ENCODE data around the gene USP44. TPM values are rescaled to one million over a fixed set of nuclear protein-coding genes. Genes with fewer than 3 reads are reported as not detected.
A peak's percentile ranks its signal among the peaks of the same experiment; 100 is the strongest.

Gene USP44
- total and polyA plus RNA-seq, 2 experiments from 2014 or later, result 235 to 248 TPM

DNA sequence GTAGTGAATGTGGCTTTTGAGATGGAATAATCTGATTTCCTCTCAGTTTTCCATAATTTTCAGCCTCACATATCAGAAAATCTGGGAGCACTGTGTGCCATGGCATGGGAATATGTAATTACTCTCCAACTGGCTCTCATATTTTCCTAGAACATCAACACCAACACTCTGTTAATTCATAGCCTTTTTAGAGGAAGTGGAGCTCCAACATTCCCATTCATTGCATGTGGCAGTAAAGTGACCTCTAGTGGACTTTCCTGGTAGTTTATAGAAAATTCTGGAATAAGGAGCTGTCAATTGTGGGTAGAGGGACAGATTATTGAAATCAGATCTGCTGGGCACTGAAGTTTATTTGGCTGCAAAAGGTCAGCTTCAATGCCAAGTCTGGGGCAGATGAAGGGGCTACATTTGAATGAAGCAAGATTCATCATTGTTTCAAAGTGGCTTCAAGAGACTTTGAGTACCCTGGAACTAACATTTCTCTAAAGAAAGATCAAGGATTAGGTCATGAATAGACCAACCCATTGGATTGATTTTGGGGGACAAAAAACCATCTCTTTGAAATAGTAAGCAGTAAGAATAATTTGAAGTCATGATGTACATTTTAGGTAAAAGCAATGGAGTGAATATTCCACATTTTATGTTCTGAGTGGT, 23.6 kb upstream of the USP44 start:
- no peaks in the 10 kb centered on the region for H3K9me3 Mint-ChIP-seq
- H3K27ac ChIP-seq (ENCODE audit: low read depth), result peak overlapping the region; percentile 97
- peaks cover 45% of the 10 kb centered on the region for H3K4me1 Mint-ChIP-seq
- H3F3A ChIP-seq (replicated peaks; ENCODE audit: low read depth), result peaks cover 7% of the 10 kb centered on the region; the same call in 1 of the 2 replicates
- peaks cover 20% of the 10 kb centered on the region for H3K4me1 ChIP-seq (ENCODE audit: insufficient read depth)
- ATAC-seq (peak; percentile 48), DNase-seq (ENCODE audit: low spot score) (peak; percentile 79)
- H3K27me3 ChIP-seq (ENCODE audit: insufficient read depth), result no peaks in the 10 kb centered on the region
- H3K36me3 Mint-ChIP-seq (ENCODE audit: low read depth), result peaks cover 3% of the 10 kb centered on the region; the same call in 1 of the 3 replicates
- peaks cover 2% of the 10 kb centered on the region for H3K27me3 Mint-ChIP-seq (ENCODE audit: insufficient read depth, low read depth, poor library complexity)
- peak overlapping the region; percentile 40 for H3K4me3 ChIP-seq
- no peaks in the 10 kb centered on the region for H3K36me3 ChIP-seq (ENCODE audit: insufficient read depth)
- no peaks in the 10 kb centered on the region for H4K20me1 ChIP-seq (replicated peaks; ENCODE audit: insufficient read depth)
- no peak overlapping the region for H2AFZ ChIP-seq
- H3K27ac Mint-ChIP-seq, result peak overlapping the region; percentile 97
- peak overlapping the region; percentile 71 for H3K4me2 ChIP-seq
- peak overlapping the region; percentile 66 for H3K4me3 Mint-ChIP-seq
- no peaks in the 10 kb centered on the region for H3K9me2 ChIP-seq (ENCODE audit: insufficient read depth)
- TF ChIP-seq, protein P1, sequence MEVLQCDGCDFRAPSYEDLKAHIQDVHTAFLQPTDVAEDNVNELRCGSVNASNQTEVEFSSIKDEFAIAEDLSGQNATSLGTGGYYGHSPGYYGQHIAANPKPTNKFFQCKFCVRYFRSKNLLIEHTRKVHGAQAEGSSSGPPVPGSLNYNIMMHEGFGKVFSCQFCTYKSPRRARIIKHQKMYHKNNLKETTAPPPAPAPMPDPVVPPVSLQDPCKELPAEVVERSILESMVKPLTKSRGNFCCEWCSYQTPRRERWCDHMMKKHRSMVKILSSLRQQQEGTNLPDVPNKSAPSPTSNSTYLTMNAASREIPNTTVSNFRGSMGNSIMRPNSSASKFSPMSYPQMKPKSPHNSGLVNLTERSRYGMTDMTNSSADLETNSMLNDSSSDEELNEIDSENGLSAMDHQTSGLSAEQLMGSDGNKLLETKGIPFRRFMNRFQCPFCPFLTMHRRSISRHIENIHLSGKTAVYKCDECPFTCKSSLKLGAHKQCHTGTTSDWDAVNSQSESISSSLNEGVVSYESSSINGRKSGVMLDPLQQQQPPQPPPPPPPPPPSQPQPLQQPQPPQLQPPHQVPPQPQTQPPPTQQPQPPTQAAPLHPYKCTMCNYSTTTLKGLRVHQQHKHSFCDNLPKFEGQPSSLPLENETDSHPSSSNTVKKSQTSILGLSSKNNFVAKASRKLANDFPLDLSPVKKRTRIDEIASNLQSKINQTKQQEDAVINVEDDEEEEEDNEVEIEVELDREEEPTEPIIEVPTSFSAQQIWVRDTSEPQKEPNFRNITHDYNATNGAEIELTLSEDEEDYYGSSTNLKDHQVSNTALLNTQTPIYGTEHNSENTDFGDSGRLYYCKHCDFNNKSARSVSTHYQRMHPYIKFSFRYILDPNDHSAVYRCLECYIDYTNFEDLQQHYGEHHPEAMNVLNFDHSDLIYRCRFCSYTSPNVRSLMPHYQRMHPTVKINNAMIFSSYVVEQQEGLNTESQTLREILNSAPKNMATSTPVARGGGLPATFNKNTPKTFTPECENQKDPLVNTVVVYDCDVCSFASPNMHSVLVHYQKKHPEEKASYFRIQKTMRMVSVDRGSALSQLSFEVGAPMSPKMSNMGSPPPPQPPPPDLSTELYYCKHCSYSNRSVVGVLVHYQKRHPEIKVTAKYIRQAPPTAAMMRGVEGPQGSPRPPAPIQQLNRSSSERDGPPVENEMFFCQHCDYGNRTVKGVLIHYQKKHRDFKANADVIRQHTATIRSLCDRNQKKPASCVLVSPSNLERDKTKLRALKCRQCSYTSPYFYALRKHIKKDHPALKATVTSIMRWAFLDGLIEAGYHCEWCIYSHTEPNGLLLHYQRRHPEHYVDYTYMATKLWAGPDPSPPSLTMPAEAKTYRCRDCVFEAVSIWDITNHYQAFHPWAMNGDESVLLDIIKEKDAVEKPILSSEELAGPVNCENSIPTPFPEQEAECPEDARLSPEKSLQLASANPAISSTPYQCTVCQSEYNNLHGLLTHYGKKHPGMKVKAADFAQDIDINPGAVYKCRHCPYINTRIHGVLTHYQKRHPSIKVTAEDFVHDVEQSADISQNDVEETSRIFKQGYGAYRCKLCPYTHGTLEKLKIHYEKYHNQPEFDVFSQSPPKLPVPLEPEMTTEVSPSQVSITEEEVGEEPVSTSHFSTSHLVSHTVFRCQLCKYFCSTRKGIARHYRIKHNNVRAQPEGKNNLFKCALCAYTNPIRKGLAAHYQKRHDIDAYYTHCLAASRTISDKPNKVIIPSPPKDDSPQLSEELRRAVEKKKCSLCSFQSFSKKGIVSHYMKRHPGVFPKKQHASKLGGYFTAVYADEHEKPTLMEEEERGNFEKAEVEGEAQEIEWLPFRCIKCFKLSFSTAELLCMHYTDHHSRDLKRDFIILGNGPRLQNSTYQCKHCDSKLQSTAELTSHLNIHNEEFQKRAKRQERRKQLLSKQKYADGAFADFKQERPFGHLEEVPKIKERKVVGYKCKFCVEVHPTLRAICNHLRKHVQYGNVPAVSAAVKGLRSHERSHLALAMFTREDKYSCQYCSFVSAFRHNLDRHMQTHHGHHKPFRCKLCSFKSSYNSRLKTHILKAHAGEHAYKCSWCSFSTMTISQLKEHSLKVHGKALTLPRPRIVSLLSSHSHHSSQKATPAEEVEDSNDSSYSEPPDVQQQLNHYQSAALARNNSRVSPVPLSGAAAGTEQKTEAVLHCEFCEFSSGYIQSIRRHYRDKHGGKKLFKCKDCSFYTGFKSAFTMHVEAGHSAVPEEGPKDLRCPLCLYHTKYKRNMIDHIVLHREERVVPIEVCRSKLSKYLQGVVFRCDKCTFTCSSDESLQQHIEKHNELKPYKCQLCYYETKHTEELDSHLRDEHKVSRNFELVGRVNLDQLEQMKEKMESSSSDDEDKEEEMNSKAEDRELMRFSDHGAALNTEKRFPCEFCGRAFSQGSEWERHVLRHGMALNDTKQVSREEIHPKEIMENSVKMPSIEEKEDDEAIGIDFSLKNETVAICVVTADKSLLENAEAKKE (CRISPR knock-in tag; IDR thresholded peaks at IDR 0.05), result no peak; the same call in 1 of the 2 replicates
- TF ChIP-seq, protein P2, sequence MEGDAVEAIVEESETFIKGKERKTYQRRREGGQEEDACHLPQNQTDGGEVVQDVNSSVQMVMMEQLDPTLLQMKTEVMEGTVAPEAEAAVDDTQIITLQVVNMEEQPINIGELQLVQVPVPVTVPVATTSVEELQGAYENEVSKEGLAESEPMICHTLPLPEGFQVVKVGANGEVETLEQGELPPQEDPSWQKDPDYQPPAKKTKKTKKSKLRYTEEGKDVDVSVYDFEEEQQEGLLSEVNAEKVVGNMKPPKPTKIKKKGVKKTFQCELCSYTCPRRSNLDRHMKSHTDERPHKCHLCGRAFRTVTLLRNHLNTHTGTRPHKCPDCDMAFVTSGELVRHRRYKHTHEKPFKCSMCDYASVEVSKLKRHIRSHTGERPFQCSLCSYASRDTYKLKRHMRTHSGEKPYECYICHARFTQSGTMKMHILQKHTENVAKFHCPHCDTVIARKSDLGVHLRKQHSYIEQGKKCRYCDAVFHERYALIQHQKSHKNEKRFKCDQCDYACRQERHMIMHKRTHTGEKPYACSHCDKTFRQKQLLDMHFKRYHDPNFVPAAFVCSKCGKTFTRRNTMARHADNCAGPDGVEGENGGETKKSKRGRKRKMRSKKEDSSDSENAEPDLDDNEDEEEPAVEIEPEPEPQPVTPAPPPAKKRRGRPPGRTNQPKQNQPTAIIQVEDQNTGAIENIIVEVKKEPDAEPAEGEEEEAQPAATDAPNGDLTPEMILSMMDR (conservative IDR thresholded peaks at IDR 0.05; ENCODE audit: low read depth in 2 of 2), result peak; percentile 78 to 93
- peaks cover 27% of the 10 kb centered on the region for H3K79me2 ChIP-seq (replicated peaks; ENCODE audit: insufficient read depth)

Measured in GM23338 (cell line).